WTC11 (cell line): ENCODE results near the gene SCGB1C1. TPM values are rescaled to one million over a fixed set of nuclear protein-coding genes. Genes with fewer than 3 reads are reported as not detected.

Experiments
- ATAC-seq: fragments of 200-7000 bp; cut with Tn5 transposase; 2 replicates; pipeline ENCODE4 v1.10.0; 2021; ENCODE audit warnings: mild to moderate bottlenecking, moderate library complexity
- CTCF ChIA-PET: fragments of 300-600 bp; sonication (Branson Sonifier 250); formaldehyde crosslinking; loops from one replicate; lab custom pipeline; 2021; ENCODE audit warnings: antibody characterized with exemption; lab: Charles Lee
- POLR2A ChIA-PET: fragments of 350-600 bp; sonication (Branson Sonifier 250); formaldehyde crosslinking; loops from one replicate; lab custom pipeline; 2021; ENCODE audit warnings: antibody characterized with exemption; lab: Charles Lee
- DNase-seq: peaks from one replicate; pipeline ENCODE4 v3.0.0; 2021; ENCODE audit warnings: low spot score
- H3K27ac Mint-ChIP-seq: 2 replicates; pipeline ENCODE4 v1.8.0; 2021; ENCODE audit warnings: mixed read lengths
- H3K27me3 Mint-ChIP-seq: 2 replicates; pipeline ENCODE4 v1.8.0; 2021; ENCODE audit warnings: low read depth, mild to moderate bottlenecking, moderate library complexity, mixed read lengths
- H3K36me3 Mint-ChIP-seq: 2 replicates; pipeline ENCODE4 v1.8.0; 2021; ENCODE audit warnings: mixed read lengths
- H3K4me1 Mint-ChIP-seq: 2 replicates; pipeline ENCODE4 v1.8.0; 2022; ENCODE audit warnings: mixed read lengths
- H3K4me3 Mint-ChIP-seq: 2 replicates; pipeline ENCODE4 v1.8.0; 2021; ENCODE audit warnings: mild to moderate bottlenecking, moderate library complexity, mixed read lengths
- H3K9me3 Mint-ChIP-seq: 2 replicates; pipeline ENCODE4 v1.8.0; 2021; ENCODE audit warnings: mixed read lengths
- E2F5 ChIP-seq: sonication (generic); formaldehyde crosslinking; IDR thresholded peaks from 2 replicates; pipeline ENCODE4 v1.8.1; 2022; ENCODE audit warnings: mild to moderate bottlenecking, moderate library complexity, missing genetic modification reagents
- ELF4 ChIP-seq: sonication (generic); formaldehyde crosslinking; IDR thresholded peaks from 2 replicates; pipeline ENCODE4 v1.8.1; 2022; ENCODE audit warnings: low read depth, mild to moderate bottlenecking, moderate library complexity, missing genetic modification reagents
- EMX1 ChIP-seq: fragments of 250-450 bp; sonication (Bioruptor Pico); IDR thresholded peaks from 2 replicates; pipeline ENCODE4 v1.8.0; 2021; ENCODE audit warnings: mild to moderate bottlenecking
- ESRRA ChIP-seq: sonication (generic); formaldehyde crosslinking; IDR thresholded peaks from 2 replicates; pipeline ENCODE4 v1.8.1; 2022; ENCODE audit warnings: mild to moderate bottlenecking, missing genetic modification reagents, borderline replicate concordance
- GABPB1 ChIP-seq: sonication (generic); formaldehyde crosslinking; IDR thresholded peaks from 2 replicates; pipeline ENCODE4 v1.8.1; 2023; ENCODE audit warnings: mild to moderate bottlenecking, missing genetic modification reagents
- GRHL2 ChIP-seq: fragments of 250-450 bp; sonication (Bioruptor Pico); IDR thresholded peaks from 2 replicates; pipeline ENCODE4 v1.8.0; 2022; ENCODE audit warnings: mild to moderate bottlenecking, moderate library complexity; ENCODE audit not compliant: insufficient replicate concordance, severe bottlenecking
- HMGA2 ChIP-seq: fragments of 250-450 bp; sonication (Bioruptor Pico); IDR thresholded peaks from 2 replicates; pipeline ENCODE4 v1.4.0; 2021; ENCODE audit warnings: mild to moderate bottlenecking, moderate library complexity
- HMGXB4 ChIP-seq: sonication (generic); formaldehyde crosslinking; IDR thresholded peaks from 2 replicates; pipeline ENCODE4 v1.8.1; 2023; ENCODE audit warnings: mild to moderate bottlenecking, moderate library complexity, missing genetic modification reagents
- KAT7 ChIP-seq: sonication (generic); formaldehyde crosslinking; IDR thresholded peaks from 2 replicates; pipeline ENCODE4 v1.8.1; 2023; ENCODE audit warnings: missing genetic modification reagents, mild to moderate bottlenecking, borderline replicate concordance
- MYBL2 ChIP-seq: sonication (generic); formaldehyde crosslinking; IDR thresholded peaks from 2 replicates; pipeline ENCODE4 v1.8.1; 2023; ENCODE audit warnings: mild to moderate bottlenecking, moderate library complexity, missing genetic modification reagents
- NR2C2 ChIP-seq: sonication (generic); formaldehyde crosslinking; IDR thresholded peaks from 2 replicates; pipeline ENCODE4 v1.8.0; 2022; ENCODE audit warnings: mild to moderate bottlenecking, missing genetic modification reagents
- NR3C1 ChIP-seq: sonication (generic); formaldehyde crosslinking; conservative IDR thresholded peaks from 2 replicates; pipeline ENCODE4 v1.8.1; 2023; ENCODE audit warnings: low read depth, mild to moderate bottlenecking, missing genetic modification reagents
- PRDM15 ChIP-seq: sonication (generic); formaldehyde crosslinking; IDR thresholded peaks from 2 replicates; pipeline ENCODE4 v1.8.0; 2022; ENCODE audit warnings: missing genetic modification reagents
- TEAD1 ChIP-seq: sonication (generic); formaldehyde crosslinking; IDR thresholded peaks from 2 replicates; pipeline ENCODE4 v1.8.0; 2022; ENCODE audit warnings: mild to moderate bottlenecking, missing genetic modification reagents
- ZNF219 ChIP-seq: sonication (generic); formaldehyde crosslinking; IDR thresholded peaks from 2 replicates; pipeline ENCODE4 v1.8.0; 2023; ENCODE audit warnings: missing genetic modification reagents, mild to moderate bottlenecking, borderline replicate concordance
- ZNF396 ChIP-seq: fragments of 250-450 bp; sonication (Bioruptor Pico); IDR thresholded peaks from 2 replicates; pipeline ENCODE4 v1.8.0; 2021; ENCODE audit warnings: mild to moderate bottlenecking, moderate library complexity, borderline replicate concordance
- ZNF416 ChIP-seq: fragments of 250-450 bp; sonication (Bioruptor Pico); IDR thresholded peaks from 2 replicates; pipeline ENCODE4 v1.9.0; 2021; ENCODE audit warnings: mild to moderate bottlenecking, inconsistent platforms
- total RNA-seq: library from RNA; stranded (reverse); gene quantifications from 3 replicates; pipeline ENCODE4 v1.2.3, GENCODE V29; 2021
- TF ChIP-seq, protein P1 (sequence below): sonication (generic); formaldehyde crosslinking; IDR thresholded peaks from 2 replicates; pipeline ENCODE4 v1.8.1; 2023; ENCODE audit warnings: mild to moderate bottlenecking, missing genetic modification reagents
- TF ChIP-seq, protein P2 (sequence below): fragments of 250-450 bp; sonication (Bioruptor Pico); conservative IDR thresholded peaks from 2 replicates; pipeline ENCODE4 v1.9.0; 2021; ENCODE audit warnings: mild to moderate bottlenecking
- TF ChIP-seq, protein P3 (sequence below): sonication (generic); formaldehyde crosslinking; IDR thresholded peaks from 2 replicates; pipeline ENCODE4 v1.8.1; 2022; ENCODE audit warnings: missing genetic modification reagents, borderline replicate concordance

SCGB1C1 gene
- total RNA-seq, 1 experiment from 2014 or later = not detected

DNA sequence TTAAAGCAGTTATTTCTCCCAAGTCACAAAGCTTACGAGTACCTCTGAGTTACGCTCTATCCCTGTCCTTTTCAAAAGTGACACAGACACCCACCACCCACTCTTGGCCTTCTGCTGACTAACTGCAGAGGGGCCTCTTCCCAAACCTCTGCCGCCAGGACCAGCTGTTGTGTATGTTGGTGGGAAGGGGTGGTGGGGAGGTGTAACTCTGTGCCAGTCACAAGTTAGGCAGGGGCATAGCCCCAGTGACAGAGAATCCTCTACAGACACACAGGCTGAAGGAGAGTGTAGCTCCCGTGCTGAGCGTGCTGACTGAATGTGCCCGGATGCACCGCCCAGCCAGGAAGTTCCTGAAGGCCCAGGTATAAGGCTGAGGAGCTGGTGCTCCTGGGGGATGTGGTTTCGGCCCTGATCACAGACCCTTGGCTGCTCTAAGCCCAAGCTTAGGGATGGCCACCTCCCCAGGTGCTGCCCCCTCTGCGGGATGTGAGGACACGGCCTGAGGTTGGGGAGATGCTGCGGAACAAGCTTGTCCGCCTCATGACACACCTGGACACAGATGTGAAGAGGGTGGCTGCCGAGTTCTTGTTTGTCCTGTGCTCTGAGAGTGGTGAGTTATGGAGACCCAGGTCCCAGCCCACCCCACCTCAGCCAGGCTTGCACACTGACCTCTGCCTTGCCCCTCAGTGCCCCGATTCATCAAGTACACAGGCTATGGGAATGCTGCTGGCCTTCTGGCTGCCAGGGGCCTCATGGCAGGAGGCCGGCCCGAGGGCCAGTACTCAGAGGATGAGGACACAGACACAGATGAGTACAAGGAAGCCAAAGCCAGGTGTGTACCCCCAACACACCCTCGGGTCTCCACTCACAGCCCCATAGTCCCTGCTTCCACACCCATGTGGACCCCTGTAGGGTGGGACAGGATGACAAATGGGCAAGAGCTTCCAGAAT lies 19.5 kb downstream of the SCGB1C1 start:
- Mint-ChIP-seq H3K27me3 (no peaks in the 10 kb centered on the region), H3K4me1 (0 out of 2 replicates have a peak, but pooled peaks cover 4% of the 10 kb centered on the region), H3K9me3 (no peaks in the 10 kb centered on the region), H3K36me3 (peaks cover 41% of the 10 kb centered on the region), H3K27ac (no peak overlapping the region), H3K4me3 (no peak overlapping the region)
- POLR2A ChIA-PET = no interaction called here
- ATAC-seq (no peak), DNase-seq (no peak)
- no peak for TF ChIP-seq KAT7 (CRISPR knock-in tag)
- TF ChIP-seq, all 79 proteins: peak for 0
- CTCF ChIA-PET = interaction anchor here (0.7 to 3.2 kb wide), 2 partner anchors 39 to 94 kb away, joined by 3 to 10 read pairs; no protein-coding TSS in a partner anchor

DNA sequence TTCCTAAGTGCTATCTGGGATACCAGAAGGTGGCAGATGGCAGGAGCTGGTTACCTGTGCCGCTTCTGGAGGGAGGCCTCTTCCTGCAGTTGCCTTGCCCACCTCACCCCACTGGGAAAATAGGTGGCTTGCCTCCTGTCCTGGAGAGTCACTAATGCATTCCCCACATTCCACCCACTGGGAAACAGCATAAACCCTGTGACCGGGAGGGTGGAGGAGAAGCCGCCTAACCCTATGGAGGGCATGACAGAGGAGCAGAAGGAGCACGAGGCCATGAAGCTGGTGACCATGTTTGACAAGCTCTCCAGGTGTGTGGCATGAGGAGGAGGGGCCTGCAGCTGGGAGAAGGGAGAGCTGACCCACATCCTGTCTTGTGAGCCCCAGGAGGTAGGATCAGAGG lies 20.2 kb downstream of the SCGB1C1 start:
- H3K9me3 Mint-ChIP-seq = no peaks in the 10 kb centered on the region
- DNase-seq (no peak), ATAC-seq (no peak)
- CTCF ChIA-PET = interaction anchor here (3.2 kb wide), 1 partner anchor 38 kb away, joined by 10 read pairs; no protein-coding TSS in a partner anchor
- POLR2A ChIA-PET = no interaction called here
- peaks cover 38% of the 10 kb centered on the region for H3K36me3 Mint-ChIP-seq
- no peak overlapping the region for H3K4me3 Mint-ChIP-seq
- no peaks in the 10 kb centered on the region for H3K27me3 Mint-ChIP-seq
- no peak overlapping the region for H3K27ac Mint-ChIP-seq
- H3K4me1 Mint-ChIP-seq = 0 out of 2 replicates have a peak, but pooled peaks cover 4% of the 10 kb centered on the region
- TF ChIP-seq GABPB1 (no peak), HMGA2 (CRISPR knock-in tag) (no peak), ZNF219 (CRISPR knock-in tag) (no peak), HMGXB4 (no peak), EMX1 (CRISPR knock-in tag) (no peak), PRDM15 (no peak), ESRRA (CRISPR knock-in tag) (no peak), MYBL2 (CRISPR knock-in tag) (no peak), GRHL2 (CRISPR knock-in tag) (no peak), ZNF416 (CRISPR knock-in tag) (no peak), ELF4 (CRISPR knock-in tag) (no peak), NR2C2 (no peak), NR3C1 (CRISPR knock-in tag) (no peak), E2F5 (CRISPR knock-in tag) (no peak), ZNF396 (no peak), TEAD1 (CRISPR knock-in tag) (no peak)
- TF ChIP-seq, protein P1, sequence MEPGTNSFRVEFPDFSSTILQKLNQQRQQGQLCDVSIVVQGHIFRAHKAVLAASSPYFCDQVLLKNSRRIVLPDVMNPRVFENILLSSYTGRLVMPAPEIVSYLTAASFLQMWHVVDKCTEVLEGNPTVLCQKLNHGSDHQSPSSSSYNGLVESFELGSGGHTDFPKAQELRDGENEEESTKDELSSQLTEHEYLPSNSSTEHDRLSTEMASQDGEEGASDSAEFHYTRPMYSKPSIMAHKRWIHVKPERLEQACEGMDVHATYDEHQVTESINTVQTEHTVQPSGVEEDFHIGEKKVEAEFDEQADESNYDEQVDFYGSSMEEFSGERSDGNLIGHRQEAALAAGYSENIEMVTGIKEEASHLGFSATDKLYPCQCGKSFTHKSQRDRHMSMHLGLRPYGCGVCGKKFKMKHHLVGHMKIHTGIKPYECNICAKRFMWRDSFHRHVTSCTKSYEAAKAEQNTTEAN (CRISPR knock-in tag) = no peak
- TF ChIP-seq, protein P2, sequence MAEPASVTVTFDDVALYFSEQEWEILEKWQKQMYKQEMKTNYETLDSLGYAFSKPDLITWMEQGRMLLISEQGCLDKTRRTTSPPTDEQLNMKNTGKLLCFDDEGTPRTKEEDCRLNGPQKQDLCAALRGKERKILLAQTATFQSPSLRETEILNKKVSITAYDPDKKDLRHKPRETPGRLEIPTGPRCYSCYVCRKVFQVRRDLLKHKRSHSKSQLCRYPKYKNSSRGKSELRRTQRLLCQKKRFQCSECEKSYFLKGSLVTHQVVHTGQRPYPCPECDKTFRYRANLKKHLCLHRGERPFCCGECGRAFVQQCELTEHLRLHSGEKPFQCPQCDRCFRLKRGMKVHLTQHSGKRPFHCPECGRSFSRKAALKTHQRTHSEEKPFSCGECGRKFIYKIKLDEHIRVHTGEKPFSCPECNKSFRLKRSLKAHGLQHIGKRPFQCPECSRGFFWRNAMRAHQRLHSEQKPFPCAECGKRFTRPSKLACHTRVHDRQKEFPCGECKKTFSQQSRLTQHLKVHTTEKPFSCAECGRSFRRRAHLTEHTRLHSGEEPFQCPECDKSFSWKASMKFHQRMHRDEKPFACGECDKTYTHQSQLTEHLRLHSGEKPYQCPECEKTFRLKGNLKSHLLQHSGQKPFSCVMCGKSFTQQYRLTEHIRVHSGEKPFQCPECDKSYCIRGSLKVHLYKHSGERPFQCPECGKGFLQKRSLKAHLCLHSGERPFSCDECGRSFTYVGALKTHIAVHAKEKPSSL (CRISPR knock-in tag) = no peak
- TF ChIP-seq, protein P3, sequence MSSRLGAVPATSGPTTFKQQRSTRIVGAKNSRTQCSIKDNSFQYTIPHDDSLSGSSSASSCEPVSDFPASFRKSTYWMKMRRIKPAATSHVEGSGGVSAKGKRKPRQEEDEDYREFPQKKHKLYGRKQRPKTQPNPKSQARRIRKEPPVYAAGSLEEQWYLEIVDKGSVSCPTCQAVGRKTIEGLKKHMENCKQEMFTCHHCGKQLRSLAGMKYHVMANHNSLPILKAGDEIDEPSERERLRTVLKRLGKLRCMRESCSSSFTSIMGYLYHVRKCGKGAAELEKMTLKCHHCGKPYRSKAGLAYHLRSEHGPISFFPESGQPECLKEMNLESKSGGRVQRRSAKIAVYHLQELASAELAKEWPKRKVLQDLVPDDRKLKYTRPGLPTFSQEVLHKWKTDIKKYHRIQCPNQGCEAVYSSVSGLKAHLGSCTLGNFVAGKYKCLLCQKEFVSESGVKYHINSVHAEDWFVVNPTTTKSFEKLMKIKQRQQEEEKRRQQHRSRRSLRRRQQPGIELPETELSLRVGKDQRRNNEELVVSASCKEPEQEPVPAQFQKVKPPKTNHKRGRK (CRISPR knock-in tag) = no peak
